HG03045 (cell line): ENCODE results near the gene BBS12.

Source experiments
- ATAC-seq: cut with Tn5 transposase; IDR thresholded peaks from one replicate; pipeline ENCODE4 v1.9.1; 2021; ENCODE audit warnings: mild to moderate bottlenecking, moderate library complexity; ENCODE audit not compliant: unreplicated experiment

BBS12 gene

DNA sequence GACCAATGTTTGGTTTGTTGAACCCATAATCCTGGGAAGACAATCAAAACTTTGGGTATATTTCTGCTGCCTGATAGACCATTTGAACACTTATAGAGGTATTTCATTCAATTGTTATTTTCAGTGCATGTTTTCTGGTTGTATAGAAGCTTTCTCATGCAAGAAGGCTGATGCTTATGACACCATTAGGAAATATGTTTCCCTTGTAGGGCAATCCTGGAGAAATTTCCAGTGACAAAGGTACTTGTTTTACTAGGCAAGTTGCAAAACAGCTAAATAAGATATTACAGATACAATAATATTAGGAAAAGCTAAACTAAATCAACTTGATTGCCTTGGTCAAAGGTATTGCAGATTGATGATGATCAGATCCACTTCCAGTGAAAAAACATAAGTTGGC lies 61.3 kb downstream of the BBS12 start:
- no peak for ATAC-seq
